Chondrocyte (in vitro differentiated cells): Measurements from ENCODE around the gene MOB2. TPM values are rescaled to one million over a fixed set of nuclear protein-coding genes. Genes with fewer than 3 reads are reported as not detected.
"Not testable (repeated sequence)": the region's sequence is repeated elsewhere in the genome, so short reads cannot be mapped to it uniquely, and the experiment has no call there.

Experiments used
- DNase-seq: peaks from one replicate; pipeline ENCODE4 v3.0.0; 2021; ENCODE audit warnings: mixed read lengths, low spot score
- H3K27ac Mint-ChIP-seq: one replicate; pipeline ENCODE4 v1.8.0; 2021; ENCODE audit warnings: mild to moderate bottlenecking, moderate library complexity, mixed read lengths; ENCODE audit not compliant: unreplicated experiment
- H3K27me3 Mint-ChIP-seq: 2 replicates; pipeline ENCODE4 v1.8.0; 2021; ENCODE audit warnings: low read depth, mixed read lengths
- H3K36me3 Mint-ChIP-seq: 2 replicates; pipeline ENCODE4 v1.8.0; 2021; ENCODE audit warnings: low read depth, mixed read lengths
- H3K4me1 Mint-ChIP-seq: 2 replicates; pipeline ENCODE4 v1.8.0; 2021; ENCODE audit warnings: low read depth, mild to moderate bottlenecking, mixed read lengths
- H3K4me3 Mint-ChIP-seq: one replicate; pipeline ENCODE4 v1.8.0; 2021; ENCODE audit warnings: mild to moderate bottlenecking, moderate library complexity, mixed read lengths; ENCODE audit not compliant: unreplicated experiment
- H3K9me3 Mint-ChIP-seq: 2 replicates; pipeline ENCODE4 v1.8.0; 2021; ENCODE audit warnings: low read depth, mixed read lengths
- CTCF ChIP-seq: fragments of 200-600 bp; sonication (generic); IDR thresholded peaks from 2 replicates; pipeline ENCODE4 v1.5.0; 2021; ENCODE audit warnings: antibody characterized with exemption, mild to moderate bottlenecking, moderate library complexity
- total RNA-seq: library from RNA; stranded (reverse); gene quantifications from 3 replicates; pipeline ENCODE4 v1.2.1, GENCODE V29; 2021

Gene MOB2
- total RNA-seq, 1 donor from 2014 or later: 28.0 TPM

DNA sequence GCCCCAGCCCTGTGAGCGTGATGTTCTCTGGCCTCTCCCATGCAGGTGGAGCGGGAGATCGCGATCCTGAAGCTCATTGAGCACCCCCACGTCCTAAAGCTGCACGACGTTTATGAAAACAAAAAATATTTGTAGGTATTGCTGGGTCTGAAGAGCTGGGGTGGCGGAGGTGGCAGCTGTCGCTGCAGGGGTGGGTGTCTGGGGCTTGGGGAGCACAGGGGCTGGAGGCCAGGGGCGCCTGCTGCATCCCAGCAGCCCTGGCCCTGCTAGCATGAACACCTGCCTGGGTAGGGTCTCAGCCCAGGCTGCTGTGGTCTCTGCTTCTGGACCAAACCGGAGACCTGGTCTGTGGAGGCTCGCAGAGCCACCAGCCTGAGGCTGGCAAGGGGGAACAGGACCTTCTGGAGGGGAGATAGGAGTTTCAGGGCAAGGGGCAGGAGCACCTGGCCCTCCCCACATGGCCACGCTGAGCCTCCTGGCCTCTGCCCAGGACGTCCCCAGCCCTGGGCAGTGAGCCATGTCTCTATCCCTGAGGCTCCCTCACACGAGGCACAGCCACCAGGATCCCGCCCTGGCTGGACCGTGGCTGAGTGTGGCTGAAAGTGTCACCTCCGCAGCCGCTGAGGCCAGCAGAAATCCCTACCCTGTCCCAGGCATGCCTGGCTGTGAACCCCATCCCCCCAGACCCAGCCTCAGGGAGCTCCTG, 48.2 kb downstream of the MOB2 start:
- Mint-ChIP-seq H3K27me3 (no peaks in the 10 kb centered on the region), H3K9me3 (no peaks in the 10 kb centered on the region), H3K4me3 (no peak overlapping the region), H3K36me3 (no peaks in the 10 kb centered on the region), H3K4me1 (no peaks in the 10 kb centered on the region), H3K27ac (no peak overlapping the region)
- TF ChIP-seq CTCF: no peak
- DNase-seq: no peak

DNA sequence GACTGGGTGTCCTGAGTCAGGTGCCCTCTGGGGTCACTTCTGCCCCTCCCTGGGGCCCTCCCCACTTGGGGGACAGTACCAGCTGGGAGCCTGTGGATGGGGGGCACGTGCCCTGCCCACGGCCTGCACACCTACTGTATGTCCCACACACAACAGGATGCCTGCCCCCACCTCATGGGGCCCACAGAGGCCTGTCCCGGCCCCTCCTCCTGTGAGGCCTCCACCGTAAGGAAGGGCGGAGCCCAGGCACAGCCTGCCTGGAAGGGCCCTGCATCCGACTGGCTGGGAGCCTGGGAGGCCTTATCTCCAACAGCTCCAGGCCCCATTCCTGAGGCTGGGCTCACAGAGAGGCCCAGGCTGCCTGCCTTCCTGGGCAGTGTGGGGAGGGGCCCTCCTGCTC, 49.1 kb downstream of the MOB2 start:
- DNase-seq: no peak
- no peak for TF ChIP-seq CTCF
- no peaks in the 10 kb centered on the region for H3K27me3 Mint-ChIP-seq
- H3K27ac Mint-ChIP-seq: no peak overlapping the region
- no peaks in the 10 kb centered on the region for H3K4me1 Mint-ChIP-seq
- H3K4me3 Mint-ChIP-seq: no peak overlapping the region
- no peaks in the 10 kb centered on the region for H3K36me3 Mint-ChIP-seq
- no peaks in the 10 kb centered on the region for H3K9me3 Mint-ChIP-seq

- no peak overlapping the region for H3K4me3 Mint-ChIP-seq
- no peak for DNase-seq
- no peak for TF ChIP-seq CTCF
- H3K36me3 Mint-ChIP-seq: no peaks in the 10 kb centered on the region
- H3K4me1 Mint-ChIP-seq: no peaks in the 10 kb centered on the region
- no peaks in the 10 kb centered on the region for H3K27me3 Mint-ChIP-seq
- H3K9me3 Mint-ChIP-seq: no peaks in the 10 kb centered on the region
- no peak overlapping the region for H3K27ac Mint-ChIP-seq
Observed at GRCh38 chr11:1436468-1437039, 50.0 kb downstream of the MOB2 start.

DNA sequence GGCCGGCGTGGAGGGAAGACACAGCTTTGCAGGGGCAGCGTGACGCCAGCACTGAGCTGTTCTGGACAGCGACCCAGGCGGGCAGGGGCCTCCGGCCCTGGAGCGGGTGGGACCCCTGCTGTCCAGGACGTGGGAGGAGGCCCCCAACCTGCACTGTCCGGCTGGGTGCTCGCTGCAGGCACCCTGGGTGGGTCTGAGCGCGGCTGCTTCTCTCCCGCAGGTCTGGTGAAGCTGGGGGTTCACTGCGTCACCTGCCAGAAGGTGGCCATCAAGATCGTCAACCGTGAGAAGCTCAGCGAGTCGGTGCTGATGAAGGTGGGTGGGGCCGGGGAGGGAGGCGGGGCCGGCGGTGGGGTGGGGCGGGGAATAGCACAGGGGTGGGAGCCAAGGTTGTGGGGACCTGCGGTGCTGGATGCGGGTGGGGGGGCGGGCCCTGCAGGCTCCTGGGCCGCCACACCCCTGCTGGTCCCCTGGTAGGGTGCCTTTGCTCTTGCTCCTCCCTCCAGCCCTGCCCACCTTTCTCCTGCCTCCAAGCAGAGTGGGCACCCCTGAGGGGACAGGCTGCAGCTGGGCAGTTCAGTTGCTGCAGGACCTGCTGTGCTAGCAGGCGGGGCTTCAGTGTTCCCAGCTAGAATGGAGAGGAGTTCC, 50.6 kb downstream of the MOB2 start:
- no peak for TF ChIP-seq CTCF
- H3K9me3 Mint-ChIP-seq: no peaks in the 10 kb centered on the region
- no peak overlapping the region for H3K27ac Mint-ChIP-seq
- H3K4me3 Mint-ChIP-seq: no peak overlapping the region
- no peaks in the 10 kb centered on the region for H3K4me1 Mint-ChIP-seq
- H3K36me3 Mint-ChIP-seq: no peaks in the 10 kb centered on the region
- no peaks in the 10 kb centered on the region for H3K27me3 Mint-ChIP-seq
- DNase-seq: no peak

- H3K9me3 Mint-ChIP-seq, H3K27me3 Mint-ChIP-seq, DNase-seq, H3K4me3 Mint-ChIP-seq, H3K36me3 Mint-ChIP-seq, H3K27ac Mint-ChIP-seq, H3K4me1 Mint-ChIP-seq: not testable (repeated sequence)
Observed at GRCh38 chr11:1435479-1435819, 51.1 kb downstream of the MOB2 start.
